PC-9 (cell line): ENCODE data around the gene CEP57L1.
"Not testable (repeated sequence)": the region's sequence is repeated elsewhere in the genome, so short reads cannot be mapped to it uniquely, and the experiment has no call there.

Experiments used
- CTCF ChIP-seq: fragments of 200-600 bp; sonication (generic); conservative IDR thresholded peaks from 2 replicates; pipeline ENCODE4 v1.6.1; 2017; ENCODE audit warnings: mixed run types, antibody characterized with exemption, mild to moderate bottlenecking, moderate library complexity
- EZH2 ChIP-seq: fragments of 200-600 bp; sonication (generic); IDR thresholded peaks from 2 replicates; pipeline ENCODE4 v1.8.0; 2017; ENCODE audit warnings: antibody characterized with exemption, low read depth

DNA sequence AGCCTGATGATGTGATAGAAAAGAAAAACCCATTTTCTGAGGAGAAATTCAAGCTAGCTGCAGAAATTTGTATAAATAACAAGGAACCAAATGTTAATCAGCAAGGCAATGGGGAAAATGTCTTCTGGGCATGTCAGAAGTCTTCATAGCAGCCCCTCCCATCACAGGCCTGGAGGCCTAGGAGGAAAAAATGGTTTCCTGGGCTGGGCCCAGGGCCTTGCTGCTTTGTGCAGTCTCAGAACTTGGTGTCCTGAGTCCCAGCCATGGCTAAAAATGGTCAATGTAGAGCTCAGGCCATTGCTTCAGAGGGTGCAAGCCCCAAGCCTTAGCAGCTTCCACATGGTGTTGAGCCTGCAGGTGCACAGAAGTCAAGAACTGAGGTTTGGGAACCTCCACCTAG is 96.1 kb downstream of the CEP57L1 start:
- TF ChIP-seq EZH2, CTCF: not testable (repeated sequence)
